Left lung (tissue), 10 donors: ENCODE measurements around the gene KRT15. TPM values are rescaled to one million over a fixed set of nuclear protein-coding genes. Genes with fewer than 3 reads are reported as not detected.

Source experiments
- ATAC-seq: fragments of 200-7000 bp; cut with Tn5 transposase; one replicate; pipeline ENCODE4 v1.9.1; 2020; ENCODE audit warnings: moderate library complexity
- DNase-seq, 4 donors: peaks; one replicate each; pipeline ENCODE4 v3.0.0-alpha.2; 2013 to 2020
- H3K27ac ChIP-seq, 2 donors: fragments of 200-600 bp; sonication (generic) in 1 of 2; one replicate each; pipeline versions ENCODE4 v1.5.0 to v1.8.0; 2020 to 2021
- H3K27me3 ChIP-seq, 2 donors: fragments of 200-600 bp; sonication (generic) in 1 of 2; one replicate each; pipeline versions ENCODE4 v1.5.0 to v1.8.0; 2020 to 2021
- H3K36me3 ChIP-seq, 2 donors: fragments of 200-600 bp; sonication (generic) in 1 of 2; one replicate each; pipeline versions ENCODE4 v1.5.0 to v1.8.0; 2020 to 2021
- H3K4me1 ChIP-seq, 2 donors: fragments of 200-600 bp; one replicate each; pipeline ENCODE4 v1.8.0; 2021
- H3K4me3 ChIP-seq, 2 donors: fragments of 200-600 bp; sonication (generic) in 1 of 2; one replicate each; pipeline versions ENCODE4 v1.5.0 to v1.8.0; 2020 to 2021; ENCODE audit warnings: mild to moderate bottlenecking in 1 of 2
- H3K9me3 ChIP-seq, 2 donors: fragments of 200-600 bp; sonication (generic) in 1 of 2; one replicate each; pipeline versions ENCODE4 v1.5.0 to v1.8.0; 2020 to 2021
- intact Hi-C, 2 donors: fragments of 100-400 bp; cut with DNase I; formaldehyde crosslinking; loops; one replicate each; pipeline versions ENCODE4 v1.11.2 to v1.14.2; 2022
- polyA plus RNA-seq, 6 donors: library from polyadenylated mRNA; unstranded; fragments of 120-200 nt; gene quantifications; one replicate each; pipeline ENCODE4 v1.2.1, GENCODE V29; 2013; ENCODE audit not compliant: insufficient read length in 6 of 6
- total RNA-seq, 2 donors: library from RNA; stranded (reverse); fragmentation: NEBNext Ultra II Directional; extraction: Animal tissue kit (Norgen Biotek cat#: 25700); gene quantifications; one replicate each; pipeline ENCODE4 v1.2.1, GENCODE V29; 2021
- TF ChIP-seq, protein P1 (sequence below), 2 donors: fragments of 200-600 bp; sonication (generic) in 1 of 2; IDR thresholded peaks; one replicate each; pipeline versions ENCODE4 v1.5.0 to v1.8.0; 2021; ENCODE audit warnings: antibody characterized with exemption in 2 of 2
- donor health status: DM: no; HTN: yes; CAD: no.
- donor health status: DM: no; HTN: no; CAD: no.

The KRT15 gene
- total and polyA plus RNA-seq, 8 donors = 1.3 to 27.8 (median 2.3) TPM

DNA sequence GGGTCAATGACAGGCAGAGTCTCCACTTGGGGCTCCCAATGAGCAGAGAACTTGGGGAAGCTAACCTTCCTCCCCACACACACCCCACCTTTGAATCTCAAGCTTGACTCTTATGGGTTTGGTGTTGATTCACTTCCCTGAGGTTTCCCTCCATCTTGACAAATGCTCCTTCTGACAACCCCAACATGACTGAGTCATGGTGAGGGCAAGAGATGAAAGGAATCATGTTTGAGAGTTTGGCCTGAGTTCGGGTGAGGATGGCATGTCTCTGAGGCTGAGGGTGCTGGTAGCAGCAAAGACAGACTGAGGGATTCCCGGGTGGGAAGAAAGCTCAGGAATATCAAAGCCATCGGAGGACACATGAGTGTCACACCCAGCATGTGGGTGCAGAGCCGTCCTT is 34.5 kb upstream of the KRT15 start:
- H3K4me1 ChIP-seq = peaks cover 10 to 15% of the 10 kb centered on the region in 2 donors
- no peak overlapping the region for H3K27ac ChIP-seq
- H3K9me3 ChIP-seq = no peaks in the 10 kb centered on the region
- intact Hi-C loops = loop anchor here in 1 of 2 donors (5.0 kb wide), 1 partner anchor 104 kb away; no protein-coding TSS in a partner anchor
- DNase-seq (no peak), ATAC-seq (no peak)
- peaks cover 0 to 22% of the 10 kb centered on the region in 2 donors for H3K27me3 ChIP-seq
- no peak overlapping the region for H3K4me3 ChIP-seq
- TF ChIP-seq, protein P1, sequence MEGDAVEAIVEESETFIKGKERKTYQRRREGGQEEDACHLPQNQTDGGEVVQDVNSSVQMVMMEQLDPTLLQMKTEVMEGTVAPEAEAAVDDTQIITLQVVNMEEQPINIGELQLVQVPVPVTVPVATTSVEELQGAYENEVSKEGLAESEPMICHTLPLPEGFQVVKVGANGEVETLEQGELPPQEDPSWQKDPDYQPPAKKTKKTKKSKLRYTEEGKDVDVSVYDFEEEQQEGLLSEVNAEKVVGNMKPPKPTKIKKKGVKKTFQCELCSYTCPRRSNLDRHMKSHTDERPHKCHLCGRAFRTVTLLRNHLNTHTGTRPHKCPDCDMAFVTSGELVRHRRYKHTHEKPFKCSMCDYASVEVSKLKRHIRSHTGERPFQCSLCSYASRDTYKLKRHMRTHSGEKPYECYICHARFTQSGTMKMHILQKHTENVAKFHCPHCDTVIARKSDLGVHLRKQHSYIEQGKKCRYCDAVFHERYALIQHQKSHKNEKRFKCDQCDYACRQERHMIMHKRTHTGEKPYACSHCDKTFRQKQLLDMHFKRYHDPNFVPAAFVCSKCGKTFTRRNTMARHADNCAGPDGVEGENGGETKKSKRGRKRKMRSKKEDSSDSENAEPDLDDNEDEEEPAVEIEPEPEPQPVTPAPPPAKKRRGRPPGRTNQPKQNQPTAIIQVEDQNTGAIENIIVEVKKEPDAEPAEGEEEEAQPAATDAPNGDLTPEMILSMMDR (IDR thresholded peaks at IDR 0.05) = no peak
- no peaks in the 10 kb centered on the region for H3K36me3 ChIP-seq

DNA sequence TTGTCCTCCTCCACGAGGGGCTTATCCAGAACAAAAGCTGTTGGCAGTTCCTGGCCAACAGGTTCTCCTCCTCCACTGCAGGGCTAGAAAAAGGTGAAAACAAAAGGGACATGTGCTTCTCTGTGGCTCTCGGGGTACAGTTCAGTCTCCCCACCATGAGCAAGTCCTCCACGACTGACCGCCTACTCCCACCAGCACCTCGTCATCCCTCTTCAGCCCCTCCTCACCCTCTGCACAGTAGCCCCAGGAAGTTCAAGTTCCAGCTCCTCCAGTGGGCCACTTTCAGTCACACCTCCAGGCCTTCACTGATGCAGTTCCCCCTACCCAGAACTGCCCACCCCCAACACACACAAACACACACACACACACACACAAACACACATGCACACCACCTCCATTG is 33.8 kb upstream of the KRT15 start:
- no peaks in the 10 kb centered on the region for H3K9me3 ChIP-seq
- peaks cover 0 to 23% of the 10 kb centered on the region in 2 donors for H3K27me3 ChIP-seq
- no peak overlapping the region for H3K27ac ChIP-seq
- H3K4me1 ChIP-seq = peaks cover 16 to 22% of the 10 kb centered on the region in 2 donors
- intact Hi-C loops = loop anchor here in 1 of 2 donors (5.0 kb wide), 1 partner anchor 105 kb away; no protein-coding TSS in a partner anchor
- H3K36me3 ChIP-seq = no peaks in the 10 kb centered on the region
- TF ChIP-seq, protein P1 (IDR thresholded peaks at IDR 0.05) = no peak
- DNase-seq (no peak), ATAC-seq (no peak)
- no peak overlapping the region for H3K4me3 ChIP-seq

DNA sequence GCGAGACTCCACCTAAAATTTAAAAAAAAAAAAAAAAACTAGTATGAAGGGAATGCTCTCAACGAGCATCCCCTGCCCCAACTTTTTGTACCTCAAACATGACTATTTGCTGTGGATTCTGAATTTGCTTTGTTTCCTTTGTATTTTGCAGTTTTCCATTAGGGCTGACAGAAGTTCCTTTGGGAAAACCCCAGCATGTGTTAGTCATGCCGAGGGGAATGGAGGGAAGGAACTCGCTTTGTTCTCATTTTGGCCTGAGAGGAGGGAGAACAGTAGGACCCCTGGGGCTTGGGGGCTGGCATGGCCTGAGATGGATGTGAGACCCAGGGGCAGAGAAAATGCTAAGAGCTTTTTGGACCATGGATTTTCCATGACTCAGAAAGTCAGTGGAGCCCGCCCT is 32.7 kb upstream of the KRT15 start:
- intact Hi-C loops = loop anchor here in 1 of 2 donors (5.0 kb wide), 1 partner anchor 106 kb away; no protein-coding TSS in a partner anchor
- H3K4me1 ChIP-seq = peaks cover 16 to 22% of the 10 kb centered on the region in 2 donors
- no peak overlapping the region for H3K4me3 ChIP-seq
- TF ChIP-seq, protein P1 (IDR thresholded peaks at IDR 0.05) = no peak
- no peak overlapping the region for H3K27ac ChIP-seq
- H3K36me3 ChIP-seq = no peaks in the 10 kb centered on the region
- H3K9me3 ChIP-seq = peaks cover 0 to 6% of the 10 kb centered on the region in 2 donors
- peaks cover 0 to 17% of the 10 kb centered on the region in 2 donors for H3K27me3 ChIP-seq
- ATAC-seq (no peak), DNase-seq (no peak)

DNA sequence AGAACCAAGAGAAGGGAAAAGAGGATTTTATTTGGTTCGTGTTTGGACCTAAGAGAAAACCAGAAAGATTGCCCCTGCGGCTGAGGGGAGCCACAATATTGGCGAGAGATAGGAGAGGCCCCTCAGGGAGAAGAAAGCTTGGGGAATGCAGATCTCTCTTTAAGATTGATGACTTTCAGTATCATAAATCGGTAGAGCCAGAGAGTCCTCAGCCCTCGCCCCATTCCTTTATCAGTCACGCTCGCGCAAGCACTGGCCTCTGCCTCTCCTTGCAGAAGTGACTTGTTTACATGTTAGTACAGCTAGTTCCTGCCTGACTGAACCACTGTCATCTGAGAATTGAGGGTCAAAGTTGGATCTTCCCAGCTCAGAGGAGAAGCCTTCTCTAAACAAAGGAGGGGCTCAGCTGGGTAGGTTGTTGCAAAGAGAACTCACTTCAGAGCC is 30.9 kb upstream of the KRT15 start:
- no peak for DNase-seq
- Histone ChIP-seq H3K27me3 (peaks cover 0 to 17% of the 10 kb centered on the region in 2 donors), H3K4me3 (no peak overlapping the region), H3K27ac (no peak overlapping the region), H3K36me3 (no peaks in the 10 kb centered on the region), H3K9me3 (peaks cover 0 to 6% of the 10 kb centered on the region in 2 donors), H3K4me1 (peaks cover 16 to 22% of the 10 kb centered on the region in 2 donors)
- no peak for ATAC-seq
- intact Hi-C loops = loop anchor here in 1 of 2 donors (5.0 to 10.0 kb wide), 2 partner anchors 108 to 645 kb away; no protein-coding TSS in a partner anchor
- TF ChIP-seq, protein P1 (IDR thresholded peaks at IDR 0.05) = no peak

DNA sequence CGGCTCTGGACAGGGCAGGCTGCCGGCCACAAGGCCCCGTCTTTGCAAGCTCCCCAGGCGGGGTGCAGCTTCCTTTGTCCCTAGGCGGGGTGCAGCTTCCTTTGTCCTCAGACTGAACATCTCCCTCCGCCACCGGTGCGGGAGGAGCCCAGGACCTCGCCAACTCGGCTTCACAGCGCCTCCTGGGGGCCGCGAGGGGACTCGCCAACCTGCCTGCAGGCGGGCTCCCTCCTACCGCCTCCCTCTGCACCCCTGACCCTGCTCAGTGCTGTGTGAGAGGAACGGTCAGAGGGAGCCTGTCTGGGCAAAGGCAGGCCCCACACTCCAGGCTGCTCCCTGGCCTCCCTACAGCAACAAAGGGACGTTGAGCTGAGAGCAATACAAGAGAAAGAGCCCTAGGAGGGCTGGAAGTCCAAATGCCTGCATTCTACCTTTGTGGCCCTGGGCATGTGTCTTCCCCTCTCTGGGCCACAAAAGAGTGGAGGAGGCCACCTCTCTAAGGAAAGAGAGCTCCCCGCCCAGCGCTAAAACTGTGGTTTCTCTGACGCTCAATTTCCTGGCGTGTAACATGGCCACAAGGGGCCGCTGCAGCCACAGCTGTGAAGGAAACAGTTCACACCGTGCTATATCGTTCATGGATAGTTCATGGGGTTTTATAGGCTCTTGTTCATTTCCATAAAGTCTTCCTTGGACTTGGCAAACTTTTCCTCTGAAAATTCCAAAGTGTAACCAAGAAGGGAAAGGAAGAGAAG is 30.3 kb upstream of the KRT15 start:
- H3K27me3 ChIP-seq = peaks cover 0 to 17% of the 10 kb centered on the region in 2 donors

More for the DNA sequence above, 30.3 kb upstream of the KRT15 start:
- TF ChIP-seq, protein P1 (IDR thresholded peaks at IDR 0.05) = peak; percentile 74 to 88
- peaks cover 16 to 22% of the 10 kb centered on the region in 2 donors for H3K4me1 ChIP-seq
- H3K9me3 ChIP-seq = peaks cover 0 to 6% of the 10 kb centered on the region in 2 donors
- ATAC-seq = peak; percentile 95
- H3K27ac ChIP-seq = peak overlapping the region; percentile 46 to 51
- no peaks in the 10 kb centered on the region for H3K36me3 ChIP-seq
- DNase-seq = peak; percentile 66 to 97 (median 86)
- intact Hi-C loops = loop anchor here in 1 of 2 donors (10.0 kb wide), 1 partner anchor 644 kb away; no protein-coding TSS in a partner anchor
- H3K4me3 ChIP-seq = peak overlapping the region in 1 of 2 donors; percentile 14
